HepG2 (cell line): ENCODE results near the gene PCNA. TPM values are rescaled to one million over a fixed set of nuclear protein-coding genes. Genes with fewer than 3 reads are reported as not detected.

ENCODE experiments used
- BORCS8-MEF2B ChIP-seq: sonication (generic); formaldehyde crosslinking; IDR thresholded peaks from 2 replicates; pipeline ENCODE4 v1.8.0; 2022; ENCODE audit warnings: mild to moderate bottlenecking, missing genetic modification reagents
- CBFB ChIP-seq: sonication (generic); formaldehyde crosslinking; IDR thresholded peaks from 2 replicates; pipeline ENCODE4 v1.4.0; 2020; ENCODE audit warnings: missing genetic modification reagents
- GATAD1 ChIP-seq: IDR thresholded peaks from 2 replicates; pipeline ENCODE4 v1.6.1; 2016; ENCODE audit warnings: missing genetic modification reagents, missing compliant biosample characterization
- ISL2 ChIP-seq: sonication (generic); formaldehyde crosslinking; IDR thresholded peaks from 2 replicates; pipeline ENCODE4 v1.5.0; 2020; ENCODE audit warnings: missing genetic modification reagents
- JARID2 ChIP-seq: sonication (generic); formaldehyde crosslinking; IDR thresholded peaks from 2 replicates; pipeline ENCODE4 v1.8.1; 2023; ENCODE audit warnings: missing genetic modification reagents, inconsistent platforms; ENCODE audit not compliant: insufficient replicate concordance
- KDM4B ChIP-seq: sonication (generic); formaldehyde crosslinking; IDR thresholded peaks from 2 replicates; pipeline ENCODE4 v1.4.0; 2020; ENCODE audit warnings: missing genetic modification reagents
- MED1 ChIP-seq: sonication (generic); formaldehyde crosslinking; IDR thresholded peaks from 2 replicates; pipeline ENCODE4 v1.4.0; 2020; ENCODE audit warnings: missing genetic modification reagents
- MIXL1 ChIP-seq: IDR thresholded peaks from 2 replicates; pipeline ENCODE4 v1.6.1; 2016
- MTF1 ChIP-seq: sonication (generic); formaldehyde crosslinking; IDR thresholded peaks from 2 replicates; pipeline ENCODE4 v1.5.0; 2020; ENCODE audit warnings: missing genetic modification reagents
- NPAS2 ChIP-seq: sonication (generic); formaldehyde crosslinking; IDR thresholded peaks from 2 replicates; pipeline ENCODE4 v1.8.0; 2022; ENCODE audit warnings: mild to moderate bottlenecking, missing genetic modification reagents, borderline replicate concordance
- SMARCE1 ChIP-seq: fragments of 450-650 bp; IDR thresholded peaks from 2 replicates; pipeline ENCODE4 v1.6.1; 2017; ENCODE audit warnings: borderline replicate concordance
- SNAPC2 ChIP-seq: sonication (generic); formaldehyde crosslinking; IDR thresholded peaks from 2 replicates; pipeline ENCODE4 v1.8.1; 2022; ENCODE audit warnings: mild to moderate bottlenecking, missing genetic modification reagents
- U2AF2 ChIP-seq: fragments of 200-400 bp; formaldehyde crosslinking; IDR thresholded peaks from 2 replicates; pipeline ENCODE4 v1.6.1; 2017; ENCODE audit warnings: low read depth, mild to moderate bottlenecking, low read length
- ZNF484 ChIP-seq: sonication (generic); formaldehyde crosslinking; IDR thresholded peaks from 2 replicates; pipeline ENCODE4 v1.5.1; 2020; ENCODE audit warnings: mild to moderate bottlenecking, low read depth, missing genetic modification reagents, borderline replicate concordance
- ZNF501 ChIP-seq: sonication (generic); formaldehyde crosslinking; IDR thresholded peaks from 2 replicates; pipeline ENCODE4 v1.5.1; 2020; ENCODE audit warnings: mild to moderate bottlenecking, moderate library complexity, missing genetic modification reagents
- ZNF615 ChIP-seq: sonication (generic); formaldehyde crosslinking; IDR thresholded peaks from 2 replicates; pipeline ENCODE4 v1.5.0; 2020; ENCODE audit warnings: mild to moderate bottlenecking, missing genetic modification reagents, borderline replicate concordance
- polyA plus RNA-seq, 8 experiments: library from polyadenylated mRNA; depleted of rRNA in 3 of 8; stranded (reverse) in 7 of 8; unstranded in 1 of 8; fragments of >200 nt; fragmentation: Illumina TruSeq in 4 of 8; extraction: Trizol in 4 of 8; gene quantifications; 2 replicates each; pipeline versions ENCODE4 v1.2.1 to v1.2.3, GENCODE V29; 2011 to 2016; ENCODE audit warnings: low read depth in 4 of 8, missing spikeins in 1 of 8, mixed read lengths in 1 of 8; ENCODE audit not compliant: insufficient read depth in 1 of 8
- total RNA-seq, 5 experiments: library from RNA; depleted of rRNA; stranded (reverse); fragments of >200 nt; fragmentation: Illumina TruSeq; extraction: Trizol; gene quantifications; 2 replicates each; pipeline ENCODE4 v1.2.3, GENCODE V29; 2016; ENCODE audit warnings: low read depth in 1 of 5
- TF ChIP-seq, protein P1 (sequence below): sonication (generic); formaldehyde crosslinking; IDR thresholded peaks from 2 replicates; pipeline ENCODE4 v1.4.0; 2020; ENCODE audit warnings: missing genetic modification reagents
- TF ChIP-seq, protein P2 (sequence below): sonication (generic); formaldehyde crosslinking; IDR thresholded peaks from 2 replicates; pipeline ENCODE4 v1.4.0; 2020; ENCODE audit warnings: missing genetic modification reagents, low read depth, mild to moderate bottlenecking, borderline replicate concordance
- TF ChIP-seq, protein P3 (sequence below): sonication (generic); formaldehyde crosslinking; IDR thresholded peaks from 2 replicates; pipeline ENCODE4 v1.4.0; 2020; ENCODE audit warnings: missing genetic modification reagents
- TF ChIP-seq, protein P4 (sequence below): sonication (generic); formaldehyde crosslinking; IDR thresholded peaks from 2 replicates; pipeline ENCODE4 v1.5.1; 2020; ENCODE audit warnings: missing genetic modification reagents, mild to moderate bottlenecking, borderline replicate concordance

The PCNA gene
- total and polyA plus RNA-seq, 2 of the 13 experiments (the other 11 are each of a cell fraction or from before 2014, with no cell fraction given), result 229 to 655 TPM

DNA sequence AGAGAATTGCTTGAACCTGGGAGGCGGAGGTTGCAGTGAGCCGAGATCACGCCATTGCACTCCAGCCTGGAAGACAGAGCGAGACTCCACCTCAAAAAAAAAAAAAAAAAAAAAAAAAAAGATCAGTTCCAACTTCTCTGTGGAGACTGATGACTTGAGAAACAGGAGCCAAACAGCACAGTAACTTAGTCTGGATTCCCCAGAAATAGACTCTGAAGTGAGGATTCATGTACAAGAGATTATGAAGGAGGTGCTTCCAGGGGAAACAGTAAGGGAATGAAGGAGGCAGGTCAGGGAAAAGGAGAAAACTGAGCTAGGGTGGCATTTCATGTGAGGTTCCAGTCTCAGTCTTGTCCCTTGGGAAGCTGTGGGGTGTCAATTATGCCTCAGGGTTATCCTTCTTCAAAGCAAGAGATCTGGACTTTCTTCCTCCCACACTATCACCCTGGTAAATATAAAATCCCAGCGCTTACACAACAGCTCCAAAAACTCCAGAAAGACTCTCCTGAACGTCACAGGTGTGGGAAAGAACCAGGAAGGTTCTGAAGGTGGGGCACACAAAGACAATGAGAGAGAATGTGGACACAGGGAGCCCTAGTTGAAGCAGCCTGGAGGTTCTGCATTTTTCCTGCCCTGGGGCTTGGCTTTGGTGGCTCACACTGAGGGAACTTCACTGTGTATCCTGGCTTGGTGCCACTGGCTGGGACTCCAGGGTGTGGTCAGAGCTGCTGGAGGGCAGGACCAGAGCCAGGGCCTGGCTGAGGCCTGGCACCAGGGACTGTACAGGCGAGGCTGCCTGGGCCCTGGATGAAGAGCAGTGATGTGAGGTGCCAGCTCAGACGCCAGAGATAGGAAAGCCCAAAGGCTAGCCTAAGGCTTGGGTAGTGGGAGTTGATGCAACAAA lies 46.8 kb downstream of the PCNA start (continued):
- TF ChIP-seq ZNF501 (CRISPR knock-in tag) (peak; percentile 71), CBFB (CRISPR knock-in tag) (0 out of 2 replicates have a peak, but pooled peaks have one; percentile 57), MED1 (CRISPR knock-in tag) (peak; percentile 31; the same call in 1 of the 2 replicates), JARID2 (CRISPR knock-in tag) (no peak), KDM4B (CRISPR knock-in tag) (no peak), U2AF2 (no peak), SMARCE1 (no peak), ISL2 (CRISPR knock-in tag) (no peak), NPAS2 (CRISPR knock-in tag) (no peak), SNAPC2 (0 out of 2 replicates have a peak, but pooled peaks have one; percentile 53), BORCS8-MEF2B (peak; percentile 13; the same call in 1 of the 2 replicates), MTF1 (CRISPR knock-in tag) (no peak), ZNF484 (CRISPR knock-in tag) (no peak), ZNF615 (CRISPR knock-in tag) (no peak), GATAD1 (CRISPR knock-in tag) (no peak), MIXL1 (CRISPR knock-in tag) (no peak)
- TF ChIP-seq, protein P1, sequence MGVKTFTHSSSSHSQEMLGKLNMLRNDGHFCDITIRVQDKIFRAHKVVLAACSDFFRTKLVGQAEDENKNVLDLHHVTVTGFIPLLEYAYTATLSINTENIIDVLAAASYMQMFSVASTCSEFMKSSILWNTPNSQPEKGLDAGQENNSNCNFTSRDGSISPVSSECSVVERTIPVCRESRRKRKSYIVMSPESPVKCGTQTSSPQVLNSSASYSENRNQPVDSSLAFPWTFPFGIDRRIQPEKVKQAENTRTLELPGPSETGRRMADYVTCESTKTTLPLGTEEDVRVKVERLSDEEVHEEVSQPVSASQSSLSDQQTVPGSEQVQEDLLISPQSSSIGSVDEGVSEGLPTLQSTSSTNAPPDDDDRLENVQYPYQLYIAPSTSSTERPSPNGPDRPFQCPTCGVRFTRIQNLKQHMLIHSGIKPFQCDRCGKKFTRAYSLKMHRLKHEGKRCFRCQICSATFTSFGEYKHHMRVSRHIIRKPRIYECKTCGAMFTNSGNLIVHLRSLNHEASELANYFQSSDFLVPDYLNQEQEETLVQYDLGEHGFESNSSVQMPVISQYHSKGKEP (CRISPR knock-in tag), result no peak
- TF ChIP-seq, protein P2, sequence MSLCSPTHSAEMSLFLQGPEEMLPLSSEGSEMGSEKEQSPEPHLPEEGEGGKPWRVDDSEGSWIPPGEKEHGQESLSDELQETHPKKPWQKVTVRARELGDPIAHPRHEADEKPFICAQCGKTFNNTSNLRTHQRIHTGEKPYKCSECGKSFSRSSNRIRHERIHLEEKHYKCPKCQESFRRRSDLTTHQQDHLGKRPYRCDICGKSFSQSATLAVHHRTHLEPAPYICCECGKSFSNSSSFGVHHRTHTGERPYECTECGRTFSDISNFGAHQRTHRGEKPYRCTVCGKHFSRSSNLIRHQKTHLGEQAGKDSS, result no peak
- TF ChIP-seq, protein P3, sequence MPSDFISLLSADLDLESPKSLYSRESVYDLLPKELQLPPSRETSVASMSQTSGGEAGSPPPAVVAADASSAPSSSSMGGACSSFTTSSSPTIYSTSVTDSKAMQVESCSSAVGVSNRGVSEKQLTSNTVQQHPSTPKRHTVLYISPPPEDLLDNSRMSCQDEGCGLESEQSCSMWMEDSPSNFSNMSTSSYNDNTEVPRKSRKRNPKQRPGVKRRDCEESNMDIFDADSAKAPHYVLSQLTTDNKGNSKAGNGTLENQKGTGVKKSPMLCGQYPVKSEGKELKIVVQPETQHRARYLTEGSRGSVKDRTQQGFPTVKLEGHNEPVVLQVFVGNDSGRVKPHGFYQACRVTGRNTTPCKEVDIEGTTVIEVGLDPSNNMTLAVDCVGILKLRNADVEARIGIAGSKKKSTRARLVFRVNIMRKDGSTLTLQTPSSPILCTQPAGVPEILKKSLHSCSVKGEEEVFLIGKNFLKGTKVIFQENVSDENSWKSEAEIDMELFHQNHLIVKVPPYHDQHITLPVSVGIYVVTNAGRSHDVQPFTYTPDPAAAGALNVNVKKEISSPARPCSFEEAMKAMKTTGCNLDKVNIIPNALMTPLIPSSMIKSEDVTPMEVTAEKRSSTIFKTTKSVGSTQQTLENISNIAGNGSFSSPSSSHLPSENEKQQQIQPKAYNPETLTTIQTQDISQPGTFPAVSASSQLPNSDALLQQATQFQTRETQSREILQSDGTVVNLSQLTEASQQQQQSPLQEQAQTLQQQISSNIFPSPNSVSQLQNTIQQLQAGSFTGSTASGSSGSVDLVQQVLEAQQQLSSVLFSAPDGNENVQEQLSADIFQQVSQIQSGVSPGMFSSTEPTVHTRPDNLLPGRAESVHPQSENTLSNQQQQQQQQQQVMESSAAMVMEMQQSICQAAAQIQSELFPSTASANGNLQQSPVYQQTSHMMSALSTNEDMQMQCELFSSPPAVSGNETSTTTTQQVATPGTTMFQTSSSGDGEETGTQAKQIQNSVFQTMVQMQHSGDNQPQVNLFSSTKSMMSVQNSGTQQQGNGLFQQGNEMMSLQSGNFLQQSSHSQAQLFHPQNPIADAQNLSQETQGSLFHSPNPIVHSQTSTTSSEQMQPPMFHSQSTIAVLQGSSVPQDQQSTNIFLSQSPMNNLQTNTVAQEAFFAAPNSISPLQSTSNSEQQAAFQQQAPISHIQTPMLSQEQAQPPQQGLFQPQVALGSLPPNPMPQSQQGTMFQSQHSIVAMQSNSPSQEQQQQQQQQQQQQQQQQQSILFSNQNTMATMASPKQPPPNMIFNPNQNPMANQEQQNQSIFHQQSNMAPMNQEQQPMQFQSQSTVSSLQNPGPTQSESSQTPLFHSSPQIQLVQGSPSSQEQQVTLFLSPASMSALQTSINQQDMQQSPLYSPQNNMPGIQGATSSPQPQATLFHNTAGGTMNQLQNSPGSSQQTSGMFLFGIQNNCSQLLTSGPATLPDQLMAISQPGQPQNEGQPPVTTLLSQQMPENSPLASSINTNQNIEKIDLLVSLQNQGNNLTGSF, result no peak
- TF ChIP-seq, protein P4, sequence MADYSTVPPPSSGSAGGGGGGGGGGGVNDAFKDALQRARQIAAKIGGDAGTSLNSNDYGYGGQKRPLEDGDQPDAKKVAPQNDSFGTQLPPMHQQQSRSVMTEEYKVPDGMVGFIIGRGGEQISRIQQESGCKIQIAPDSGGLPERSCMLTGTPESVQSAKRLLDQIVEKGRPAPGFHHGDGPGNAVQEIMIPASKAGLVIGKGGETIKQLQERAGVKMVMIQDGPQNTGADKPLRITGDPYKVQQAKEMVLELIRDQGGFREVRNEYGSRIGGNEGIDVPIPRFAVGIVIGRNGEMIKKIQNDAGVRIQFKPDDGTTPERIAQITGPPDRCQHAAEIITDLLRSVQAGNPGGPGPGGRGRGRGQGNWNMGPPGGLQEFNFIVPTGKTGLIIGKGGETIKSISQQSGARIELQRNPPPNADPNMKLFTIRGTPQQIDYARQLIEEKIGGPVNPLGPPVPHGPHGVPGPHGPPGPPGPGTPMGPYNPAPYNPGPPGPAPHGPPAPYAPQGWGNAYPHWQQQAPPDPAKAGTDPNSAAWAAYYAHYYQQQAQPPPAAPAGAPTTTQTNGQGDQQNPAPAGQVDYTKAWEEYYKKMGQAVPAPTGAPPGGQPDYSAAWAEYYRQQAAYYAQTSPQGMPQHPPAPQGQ, result no peak
